ENCODE results near the gene CYP2R1. TPM values are rescaled to one million over a fixed set of nuclear protein-coding genes. Genes with fewer than 3 reads are reported as not detected.
A peak's percentile ranks its signal among the peaks of the same experiment; 100 is the strongest.

CYP2R1 gene
- total and polyA plus RNA-seq, 2 donors from 2014 or later = 11.6 to 18.5 TPM

GRCh38 chr11:14835496-14836492 is 56.2 kb downstream of the CYP2R1 start:
- DNase-seq (no peak), FAIRE-seq (peak; percentile 66)
- TF ChIP-seq CTCF (IDR thresholded peaks at IDR 0.05; ENCODE audit: borderline replicate concordance, extremely low read depth, insufficient read depth) = no peak
- no peak overlapping the region for H3K4me3 ChIP-seq (ENCODE audit: low read length in 3 of 3)
- intact Hi-C loops (cut with DNase I) = no loop called here
- H3K9ac ChIP-seq (ENCODE audit: low read length in 3 of 3) = no peak overlapping the region
- no peaks in the 10 kb centered on the region for H3K9me3 ChIP-seq (ENCODE audit: control insufficient read depth in 2 of 3, insufficient read depth in 1 of 3, low read length in 3 of 3)
- no peaks in the 10 kb centered on the region for H3K36me3 ChIP-seq (ENCODE audit: control insufficient read depth in 2 of 3, insufficient read depth in 3 of 3, low read length in 3 of 3)
- H3K27ac ChIP-seq (ENCODE audit: low read depth in 2 of 2, low read length in 2 of 2) = no peak overlapping the region
- no peaks in the 10 kb centered on the region for H3K4me1 ChIP-seq (ENCODE audit: control insufficient read depth in 2 of 3, insufficient read depth in 2 of 3, low read depth in 1 of 3, low read length in 3 of 3)
- H3K27me3 ChIP-seq (ENCODE audit: control insufficient read depth, insufficient read depth, low read length) = no peaks in the 10 kb centered on the region

Other genes starting within 250 kb of the CYP2R1 start
- 7.4 TPM for gene PDE3B, start 248.4 kb downstream of the CYP2R1 start, total RNA-seq
- 0.99 TPM for gene PDE3B, start 248.4 kb downstream of the CYP2R1 start, polyA plus RNA-seq (ENCODE audit: insufficient read depth, low read depth, low replicate concordance)
- not detected for gene CALCA, start 80.1 kb upstream of the CYP2R1 start, total RNA-seq
- 29.8 TPM for gene CALCA, start 80.1 kb upstream of the CYP2R1 start, polyA plus RNA-seq (ENCODE audit: insufficient read depth, low read depth, low replicate concordance)
- 0.22 TPM for gene CALCB, start 181.4 kb upstream of the CYP2R1 start, total RNA-seq
- not detected for gene CALCB, start 181.4 kb upstream of the CYP2R1 start, polyA plus RNA-seq (ENCODE audit: insufficient read depth, low read depth, low replicate concordance)
- 0.41 TPM for gene INSC, start 222.7 kb upstream of the CYP2R1 start, total RNA-seq
- gene INSC, start 222.7 kb upstream of the CYP2R1 start, polyA plus RNA-seq (ENCODE audit: insufficient read depth, low read depth, low replicate concordance) = 1.3 TPM